ENCODE data around the gene SYT12. TPM values are rescaled to one million over a fixed set of nuclear protein-coding genes. Genes with fewer than 3 reads are reported as not detected.

SYT12 gene, protein sequence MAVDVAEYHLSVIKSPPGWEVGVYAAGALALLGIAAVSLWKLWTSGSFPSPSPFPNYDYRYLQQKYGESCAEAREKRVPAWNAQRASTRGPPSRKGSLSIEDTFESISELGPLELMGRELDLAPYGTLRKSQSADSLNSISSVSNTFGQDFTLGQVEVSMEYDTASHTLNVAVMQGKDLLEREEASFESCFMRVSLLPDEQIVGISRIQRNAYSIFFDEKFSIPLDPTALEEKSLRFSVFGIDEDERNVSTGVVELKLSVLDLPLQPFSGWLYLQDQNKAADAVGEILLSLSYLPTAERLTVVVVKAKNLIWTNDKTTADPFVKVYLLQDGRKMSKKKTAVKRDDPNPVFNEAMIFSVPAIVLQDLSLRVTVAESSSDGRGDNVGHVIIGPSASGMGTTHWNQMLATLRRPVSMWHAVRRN
- total RNA-seq = not detected

DNA sequence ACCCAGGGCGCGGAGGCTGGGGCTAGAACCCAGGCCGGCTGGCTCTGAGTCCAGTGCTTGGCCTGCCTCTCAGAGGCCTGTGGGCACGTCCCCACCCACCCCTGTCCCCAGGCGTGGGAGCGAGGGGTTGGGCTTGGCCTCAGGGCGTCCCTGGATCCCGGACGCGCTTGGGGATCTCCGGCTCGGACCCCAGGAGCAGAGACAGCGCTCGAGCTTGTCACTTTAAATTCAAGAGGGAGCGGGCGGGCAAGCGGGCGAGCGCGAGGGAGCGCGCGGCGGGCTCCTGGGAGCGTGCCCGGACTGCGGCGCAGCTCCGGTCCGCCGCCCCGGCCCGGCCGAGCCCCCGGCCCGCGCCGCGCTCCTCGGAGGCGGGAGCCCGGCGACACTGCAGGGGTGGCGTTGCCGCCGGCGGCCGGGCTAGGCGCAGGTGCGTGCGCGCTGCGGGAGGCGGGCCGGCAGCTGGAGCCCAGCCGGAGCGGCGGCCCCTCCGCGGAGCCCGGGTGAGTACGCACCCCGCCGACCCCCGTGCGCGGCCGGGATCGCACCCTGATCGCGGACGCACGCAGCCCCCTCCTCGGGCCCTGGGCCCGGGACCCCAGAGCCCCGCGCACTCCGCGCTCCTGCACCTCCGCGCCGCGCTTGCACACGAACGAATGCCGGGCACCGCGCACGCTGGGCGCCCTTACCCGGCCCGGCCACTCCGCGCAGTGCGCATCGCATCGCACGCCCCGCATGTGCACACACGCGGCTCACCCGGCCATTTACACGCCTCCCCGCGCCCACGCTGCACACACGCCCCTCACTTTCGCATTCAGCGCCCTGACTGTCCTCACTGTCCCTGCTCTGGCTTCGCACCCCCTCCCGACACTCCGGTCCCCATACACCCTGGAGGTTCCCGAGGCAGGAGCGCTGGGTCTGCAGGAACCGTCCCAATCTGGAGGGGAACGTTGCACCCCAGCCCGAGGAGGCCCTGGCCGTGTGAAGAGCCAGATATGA is at the start of gene SYT12:
Gene SYT12 (plus strand): TSS at position 174 of the 996 bp plus-strand sequence. CDS start 7,011 bp downstream, outside the sequence.
- no peak within 1 kb of the TSS for H3K27ac Mint-ChIP-seq
- no peaks in the 10 kb centered on the region for H3K36me3 Mint-ChIP-seq
- intact Hi-C loops (cut with micrococcal nuclease) = no loop called here
- peak; percentile 29 for DNase-seq
- ChIA-PET POLR2A (no interaction called here), CTCF (interaction anchor here (1.4 to 2.5 kb wide), 2 partner anchors 10 to 181 kb away, joined by 3 to 7 read pairs; no protein-coding TSS in a partner anchor)
- peaks cover 34% of the 10 kb centered on the region for H3K27me3 Mint-ChIP-seq
- peaks cover 4% of the 10 kb centered on the region for H3K9me3 Mint-ChIP-seq
- peak within 1 kb of the TSS; percentile 10 for H3K4me3 Mint-ChIP-seq
- H3K4me1 Mint-ChIP-seq (ENCODE audit: low read depth) = peaks cover 33% of the 10 kb centered on the region

DNA sequence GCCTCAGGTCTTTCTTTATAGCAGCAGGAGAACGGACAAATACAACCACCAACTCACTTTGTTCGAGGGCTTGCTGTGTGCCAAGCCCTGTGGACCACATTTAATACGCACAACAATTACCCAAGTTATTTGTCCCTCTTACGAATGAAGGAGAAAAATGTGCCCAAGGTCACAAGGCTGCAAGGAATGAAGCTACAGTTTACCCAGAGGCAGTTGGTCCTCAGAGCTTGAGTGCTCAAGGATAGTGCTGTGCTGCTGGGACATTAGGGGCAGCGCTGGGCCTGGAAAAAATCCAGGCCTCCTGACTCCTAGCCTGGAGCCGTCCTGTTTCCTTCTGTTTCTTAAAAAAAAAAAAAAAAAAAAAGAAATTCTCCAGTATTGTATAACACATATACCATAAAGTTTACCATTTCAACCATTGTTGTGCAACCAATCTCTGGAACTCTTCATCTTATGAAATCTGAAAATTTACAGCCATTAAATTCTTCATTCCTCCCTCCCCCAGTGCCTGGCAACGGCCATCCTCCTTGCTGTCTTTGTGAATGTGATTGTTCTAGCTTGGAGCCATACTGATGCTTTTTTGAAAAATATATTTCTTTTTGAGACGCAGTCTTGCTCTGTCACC is 48.9 kb upstream of the SYT12 start:
- no peaks in the 10 kb centered on the region for H3K36me3 Mint-ChIP-seq
- DNase-seq = no peak
- ChIA-PET CTCF (no interaction called here), POLR2A (no interaction called here)
- H3K9me3 Mint-ChIP-seq = peaks cover 14% of the 10 kb centered on the region
- no peak overlapping the region for H3K4me3 Mint-ChIP-seq
- H3K4me1 Mint-ChIP-seq (ENCODE audit: low read depth) = peaks cover 15% of the 10 kb centered on the region
- peaks cover 7% of the 10 kb centered on the region for H3K27me3 Mint-ChIP-seq
- intact Hi-C loops (cut with micrococcal nuclease) = no loop called here
- H3K27ac Mint-ChIP-seq = no peak overlapping the region

GRCh38 chr11:66974724-66975404 is 48.1 kb upstream of the SYT12 start, which contains the start of gene C11orf86:
Gene C11orf86 (plus strand): TSS chr11:66975304. CDS start chr11:66975363, 59 bp downstream.
- H3K36me3 Mint-ChIP-seq = peaks cover 4% of the 10 kb centered on the region
- CTCF ChIA-PET = interaction anchor here (0.6 to 1.7 kb wide), 5 partner anchors 16 to 280 kb away, joined by 3 to 8 read pairs (median 4); no protein-coding TSS in a partner anchor
- H3K27me3 Mint-ChIP-seq = peaks cover 7% of the 10 kb centered on the region
- no peak within 1 kb of the TSS for H3K27ac Mint-ChIP-seq
- peaks cover 15% of the 10 kb centered on the region for H3K4me1 Mint-ChIP-seq (ENCODE audit: low read depth)
- H3K9me3 Mint-ChIP-seq = peaks cover 21% of the 10 kb centered on the region
- intact Hi-C loops (cut with micrococcal nuclease) = no loop called here
- POLR2A ChIA-PET = no interaction called here
- no peak within 1 kb of the TSS for H3K4me3 Mint-ChIP-seq
- DNase-seq = no peak

DNA sequence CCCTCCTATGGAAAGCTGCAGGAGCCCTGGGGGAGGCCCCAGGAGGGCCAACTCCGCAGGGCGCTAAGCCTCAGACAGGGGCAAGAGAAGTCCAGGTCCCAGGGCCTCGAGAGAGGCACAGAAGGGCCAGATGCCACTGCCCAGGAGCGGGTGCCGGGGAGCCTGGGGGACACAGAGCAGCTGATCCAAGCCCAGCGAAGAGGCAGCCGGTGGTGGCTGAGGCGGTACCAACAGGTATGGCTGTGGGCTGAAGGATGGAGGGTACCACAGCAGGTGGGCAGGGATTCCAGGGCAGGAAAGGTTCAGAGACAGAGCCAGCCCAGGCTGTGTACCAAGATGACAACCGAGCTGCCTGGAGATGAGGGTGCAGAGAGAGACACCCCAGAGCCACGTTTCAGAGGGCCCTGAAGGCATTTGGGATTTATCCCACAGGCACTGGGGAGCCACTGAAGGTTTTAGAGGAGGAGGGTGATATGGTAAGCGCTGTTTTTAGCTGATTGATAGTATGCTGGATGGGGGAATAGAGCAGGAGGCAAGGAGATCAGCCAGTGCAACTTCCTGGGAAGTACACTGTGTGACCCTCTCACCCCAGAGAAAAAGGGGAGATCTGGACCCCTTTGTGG is 47.4 kb upstream of the SYT12 start:
- intact Hi-C loops (cut with micrococcal nuclease) = no loop called here
- Mint-ChIP-seq H3K27me3 (peaks cover 7% of the 10 kb centered on the region), H3K27ac (no peak overlapping the region)

GRCh38 chr11:66976028-66976467 is 46.9 kb upstream of the SYT12 start:
- intact Hi-C loops (cut with micrococcal nuclease) = no loop called here
- Mint-ChIP-seq H3K36me3 (peaks cover 4% of the 10 kb centered on the region), H3K4me3 (no peak overlapping the region), H3K27me3 (peaks cover 7% of the 10 kb centered on the region), H3K27ac (no peak overlapping the region), H3K4me1 (ENCODE audit: low read depth) (peaks cover 4% of the 10 kb centered on the region), H3K9me3 (peaks cover 18% of the 10 kb centered on the region)
- DNase-seq = peak; percentile 40
- ChIA-PET CTCF (interaction anchor here (0.6 to 1.7 kb wide), 10 partner anchors 15 to 590 kb away, joined by 3 to 8 read pairs (median 4); no protein-coding TSS in a partner anchor), POLR2A (no interaction called here)

More for the DNA sequence above, 47.4 kb upstream of the SYT12 start:
- H3K4me3 Mint-ChIP-seq = no peak overlapping the region
- ChIA-PET POLR2A (no interaction called here), CTCF (interaction anchor here (0.6 to 1.7 kb wide), 9 partner anchors 16 to 280 kb away, joined by 3 to 8 read pairs (median 4); no protein-coding TSS in a partner anchor)
- H3K36me3 Mint-ChIP-seq = peaks cover 4% of the 10 kb centered on the region
- H3K9me3 Mint-ChIP-seq = peaks cover 18% of the 10 kb centered on the region
- peaks cover 9% of the 10 kb centered on the region for H3K4me1 Mint-ChIP-seq (ENCODE audit: low read depth)
- no peak for DNase-seq

- no peak for DNase-seq
- H3K36me3 Mint-ChIP-seq = peaks cover 4% of the 10 kb centered on the region
- ChIA-PET POLR2A (no interaction called here), CTCF (interaction anchor here (1.0 to 1.7 kb wide), 5 partner anchors 15 to 591 kb away, joined by 3 to 8 read pairs (median 3); no protein-coding TSS in a partner anchor)
- H3K27ac Mint-ChIP-seq = no peak overlapping the region
- H3K4me3 Mint-ChIP-seq = no peak overlapping the region
- peaks cover 18% of the 10 kb centered on the region for H3K9me3 Mint-ChIP-seq
- no peaks in the 10 kb centered on the region for H3K4me1 Mint-ChIP-seq (ENCODE audit: low read depth)
- H3K27me3 Mint-ChIP-seq = peaks cover 7% of the 10 kb centered on the region
- intact Hi-C loops (cut with micrococcal nuclease) = no loop called here
Measured at GRCh38 chr11:66976925-66977324, 46.0 kb upstream of the SYT12 start.

GRCh38 chr11:66978229-66978628 is 44.7 kb upstream of the SYT12 start:
- Mint-ChIP-seq H3K27ac (no peak overlapping the region), H3K4me1 (ENCODE audit: low read depth) (peaks cover 4% of the 10 kb centered on the region), H3K36me3 (peaks cover 4% of the 10 kb centered on the region), H3K27me3 (peaks cover 4% of the 10 kb centered on the region), H3K4me3 (no peak overlapping the region), H3K9me3 (peaks cover 18% of the 10 kb centered on the region)
- intact Hi-C loops (cut with micrococcal nuclease) = no loop called here
- DNase-seq = no peak
- POLR2A ChIA-PET = no interaction called here
- CTCF ChIA-PET = no interaction called here

DNA sequence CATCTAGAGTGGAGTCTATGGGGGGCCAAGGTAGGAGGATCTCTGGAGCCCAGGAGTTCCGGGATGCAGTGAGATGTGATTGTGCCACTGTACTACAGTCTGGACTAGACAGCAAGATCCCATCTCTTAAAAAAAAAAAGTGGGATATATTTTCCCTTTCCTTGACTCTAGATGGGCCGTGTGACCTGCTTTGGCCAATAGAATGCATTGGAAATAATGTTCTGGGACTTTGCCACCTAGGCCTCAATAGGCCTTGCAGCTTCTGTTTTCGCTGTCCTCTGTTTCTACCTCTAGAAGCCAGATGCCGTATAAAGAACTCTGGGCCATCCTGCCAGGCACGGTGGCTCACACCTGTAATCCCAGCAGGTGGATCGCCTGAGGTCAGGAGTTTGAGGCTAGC is 44.2 kb upstream of the SYT12 start:
- Mint-ChIP-seq H3K27me3 (peaks cover 4% of the 10 kb centered on the region), H3K4me3 (no peak overlapping the region), H3K4me1 (ENCODE audit: low read depth) (peaks cover 4% of the 10 kb centered on the region), H3K9me3 (peaks cover 18% of the 10 kb centered on the region), H3K27ac (no peak overlapping the region), H3K36me3 (peaks cover 4% of the 10 kb centered on the region)
- intact Hi-C loops (cut with micrococcal nuclease) = no loop called here
- ChIA-PET POLR2A (no interaction called here), CTCF (no interaction called here)
- no peak for DNase-seq

DNA sequence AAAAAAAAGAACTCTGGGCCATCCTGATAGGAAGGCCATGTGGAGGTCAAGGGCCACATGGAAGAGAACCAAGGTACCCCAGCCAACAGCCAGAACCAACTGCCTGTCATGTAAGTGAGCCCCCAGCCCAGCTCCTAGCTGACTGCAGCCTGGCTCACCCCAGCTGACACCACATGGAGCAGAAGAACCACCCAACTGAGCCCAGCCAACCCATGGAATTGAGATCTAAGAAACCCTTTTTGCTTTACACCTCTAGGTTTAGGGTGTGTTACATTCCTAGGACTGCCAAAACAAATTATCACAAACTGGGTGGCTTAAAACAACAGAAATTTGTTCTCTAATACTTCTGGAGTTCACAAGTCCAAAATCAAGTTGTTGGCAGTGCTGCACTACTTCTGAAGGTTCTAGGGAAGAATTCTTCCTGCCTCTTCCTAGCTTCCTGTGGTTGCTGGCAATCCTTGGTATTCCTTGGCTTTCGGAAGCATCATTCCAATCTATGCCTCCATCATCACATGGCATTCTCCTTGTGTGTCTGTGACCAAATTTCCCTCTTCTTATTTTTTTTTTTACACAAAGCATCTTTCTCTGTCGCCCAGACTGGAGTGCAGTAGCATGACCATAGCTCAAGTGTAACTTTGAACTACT is 43.5 kb upstream of the SYT12 start:
- DNase-seq = no peak
- Mint-ChIP-seq H3K36me3 (peaks cover 4% of the 10 kb centered on the region), H3K27ac (no peak overlapping the region), H3K27me3 (peaks cover 4% of the 10 kb centered on the region), H3K4me3 (no peak overlapping the region), H3K4me1 (ENCODE audit: low read depth) (peaks cover 4% of the 10 kb centered on the region), H3K9me3 (peaks cover 18% of the 10 kb centered on the region)
- CTCF ChIA-PET = no interaction called here
- intact Hi-C loops (cut with micrococcal nuclease) = no loop called here
- POLR2A ChIA-PET = no interaction called here

DNA sequence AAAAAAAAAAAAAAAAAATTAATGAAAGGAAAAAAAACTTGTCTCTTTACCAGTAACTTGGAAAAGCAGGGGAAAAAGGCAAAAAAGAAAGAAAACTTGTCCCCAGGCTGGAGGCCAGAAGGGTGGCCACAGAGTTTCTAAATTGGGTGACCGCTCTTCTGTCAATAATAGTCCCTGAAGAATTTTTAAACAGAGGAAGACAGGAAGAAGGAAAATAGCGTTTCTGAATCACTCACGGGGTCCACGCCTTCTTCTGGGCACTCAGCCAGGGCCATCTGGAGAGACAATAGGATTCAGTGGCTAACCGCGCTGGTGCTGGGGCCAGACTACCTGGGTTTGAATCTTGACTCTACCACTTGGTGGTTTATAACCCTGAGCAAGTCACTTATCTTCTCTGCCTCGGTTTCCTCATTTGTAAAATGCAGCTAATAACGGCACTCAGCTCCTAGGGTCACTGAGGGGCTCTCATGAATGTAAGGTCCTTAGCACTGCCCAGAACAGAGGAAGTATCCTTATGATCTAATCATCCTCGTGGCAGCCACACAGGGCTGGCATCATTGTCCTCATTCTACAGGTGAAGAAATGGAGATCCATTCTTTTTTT is 40.9 kb upstream of the SYT12 start:
- no peak overlapping the region for H3K4me3 Mint-ChIP-seq
- H3K27me3 Mint-ChIP-seq = peaks cover 4% of the 10 kb centered on the region
- H3K27ac Mint-ChIP-seq = no peak overlapping the region
- POLR2A ChIA-PET = interaction anchor here (0.6 kb wide), 1 partner anchor 162 kb away, joined by 3 read pairs; no protein-coding TSS in a partner anchor
- peaks cover 4% of the 10 kb centered on the region for H3K36me3 Mint-ChIP-seq
- intact Hi-C loops (cut with micrococcal nuclease) = no loop called here
- peaks cover 18% of the 10 kb centered on the region for H3K9me3 Mint-ChIP-seq
- peaks cover 4% of the 10 kb centered on the region for H3K4me1 Mint-ChIP-seq (ENCODE audit: low read depth)
- CTCF ChIA-PET = no interaction called here
- DNase-seq = peak; percentile 48
